Right renal pelvis (tissue), 4 donors: ENCODE data around the gene PADI4. TPM values are rescaled to one million over a fixed set of nuclear protein-coding genes. Genes with fewer than 3 reads are reported as not detected.

ENCODE experiments used
- polyA plus RNA-seq, 4 donors: library from polyadenylated mRNA; unstranded; fragments of 120-200 nt; gene quantifications; one replicate each; pipeline ENCODE4 v1.2.1, GENCODE V29; 2013; ENCODE audit not compliant: insufficient read length in 4 of 4

The PADI4 gene
- polyA plus RNA-seq, 4 donors, result 0.14 to 1.3 (median 0.65) TPM

Other genes with a start within 250 kb of the PADI4 start
- gene PADI2, start 188.7 kb upstream of the PADI4 start, polyA plus RNA-seq, result 1 to 10 TPM; 2.3 to 3.0 (median 2.6) TPM
- under 1 TPM in 3 of 4 donors, not detected in 1; 0.03 to 0.17 (median 0.06) TPM for gene PADI1, start 103.1 kb upstream of the PADI4 start, polyA plus RNA-seq
- gene PADI3, start 59.1 kb upstream of the PADI4 start, polyA plus RNA-seq, result under 1 TPM in 3 of 4 donors, not detected in 1; 0.10 to 0.22 (median 0.14) TPM
- not detected for gene PADI6, start 64.0 kb downstream of the PADI4 start, polyA plus RNA-seq
- gene RCC2, start 131.5 kb downstream of the PADI4 start, polyA plus RNA-seq, result 10 to 100 TPM; 95.9 to 98.8 (median 97.9) TPM
- 10 to 100 TPM; 40.6 to 51.3 (median 44.6) TPM for gene ARHGEF10L, start 231.5 kb downstream of the PADI4 start, polyA plus RNA-seq